HG03575 (cell line): Measurements from ENCODE around the gene ACTL10.
"Not testable (repeated sequence)": the region's sequence is repeated elsewhere in the genome, so short reads cannot be mapped to it uniquely, and the experiment has no call there.

ENCODE experiments used
- ATAC-seq: cut with Tn5 transposase; IDR thresholded peaks from one replicate; pipeline ENCODE4 v1.9.1; 2021; ENCODE audit not compliant: unreplicated experiment, insufficient number of reproducible peaks, low FRiP score; ENCODE audit errors: extremely low read depth

The ACTL10 gene

DNA sequence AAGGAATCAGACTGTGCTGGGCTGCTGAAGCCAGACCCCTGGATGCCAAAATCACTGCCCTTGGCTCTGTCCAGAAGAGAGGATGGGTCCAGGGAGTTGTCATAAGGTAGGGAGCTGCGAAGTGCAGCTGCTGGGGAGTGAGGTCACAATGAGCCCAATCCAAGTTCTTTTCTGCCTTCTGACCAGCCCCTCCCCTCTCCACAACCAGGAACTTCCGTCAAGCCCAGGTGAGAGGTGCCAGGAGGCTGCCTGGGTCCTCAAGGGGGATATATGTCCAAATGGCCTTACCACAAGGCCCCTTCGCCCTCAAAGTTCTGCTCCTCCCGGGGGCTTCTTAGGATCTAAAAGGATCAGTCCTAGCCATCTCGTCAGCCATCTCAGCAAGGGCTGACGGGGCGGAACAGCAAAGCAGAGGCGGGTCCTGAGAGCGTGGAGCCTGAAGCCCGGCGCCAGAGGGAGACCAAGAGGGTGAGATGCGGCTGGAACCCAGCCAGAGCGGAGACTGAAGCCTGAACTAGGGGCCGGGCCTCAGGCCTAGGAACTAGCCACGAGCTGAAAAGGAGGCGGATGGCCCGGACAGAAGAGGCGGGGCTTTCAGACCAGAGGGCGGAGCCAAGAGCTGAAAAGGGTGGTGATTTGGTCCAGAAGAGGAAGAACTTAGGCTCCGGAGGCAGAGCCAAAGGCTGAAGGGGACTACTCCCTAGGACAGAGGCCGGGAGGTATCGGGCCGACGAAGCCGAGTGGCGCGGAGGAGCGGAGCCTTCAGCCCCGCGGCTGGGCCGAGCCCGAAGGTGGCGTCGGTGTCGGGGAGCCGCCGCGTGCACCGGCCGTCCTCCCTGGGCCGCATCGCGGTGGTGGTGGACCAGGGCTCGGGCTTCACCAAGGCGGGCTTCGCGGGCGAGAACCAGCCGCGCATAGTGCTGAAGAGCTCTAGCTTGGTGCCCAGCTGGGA lies at the start of gene ACTL10:
Gene ACTL10, plus strand, starts transcription at position 651 of the 952 bp plus-strand sequence. CDS start 555 bp downstream, outside the sequence.
- ATAC-seq: peak; percentile 43

- no peak for ATAC-seq
Measured at GRCh38 chr20:33621717-33622400, 44.9 kb upstream of the ACTL10 start.

DNA sequence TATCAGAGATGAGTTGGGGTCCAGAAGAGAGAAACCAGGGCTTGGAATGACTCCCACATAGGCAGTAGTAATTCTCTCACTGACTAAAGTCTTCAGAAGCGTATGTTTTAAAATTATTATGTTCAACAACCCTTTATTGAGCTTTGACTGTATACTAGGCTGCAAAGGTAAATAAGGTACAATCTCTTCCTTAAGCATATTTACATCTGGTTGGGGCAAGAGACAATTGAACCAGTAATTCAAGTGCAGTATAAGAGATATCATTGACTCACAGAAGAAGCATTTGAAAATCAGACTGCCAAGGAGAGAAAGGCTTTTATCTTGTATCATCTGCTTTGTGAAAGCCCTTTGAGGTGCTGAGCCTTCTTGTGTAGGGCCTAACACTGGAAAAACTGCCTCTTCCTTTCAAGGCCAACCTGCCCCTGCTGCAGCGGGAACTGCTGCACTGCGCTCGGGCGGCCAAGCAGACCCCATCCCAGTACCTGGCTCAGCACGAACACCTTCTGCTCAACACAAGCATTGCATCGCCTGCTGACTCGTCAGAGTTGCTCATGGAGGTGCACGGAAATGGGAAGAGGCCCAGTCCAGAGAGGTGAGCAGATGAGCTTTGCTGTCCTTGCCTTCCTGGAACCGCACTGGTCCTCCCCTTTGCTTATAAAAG lies 43.9 kb upstream of the ACTL10 start:
- no peak for ATAC-seq

- ATAC-seq: no peak
Measured at GRCh38 chr20:33624399-33624798, 42.3 kb upstream of the ACTL10 start.

DNA sequence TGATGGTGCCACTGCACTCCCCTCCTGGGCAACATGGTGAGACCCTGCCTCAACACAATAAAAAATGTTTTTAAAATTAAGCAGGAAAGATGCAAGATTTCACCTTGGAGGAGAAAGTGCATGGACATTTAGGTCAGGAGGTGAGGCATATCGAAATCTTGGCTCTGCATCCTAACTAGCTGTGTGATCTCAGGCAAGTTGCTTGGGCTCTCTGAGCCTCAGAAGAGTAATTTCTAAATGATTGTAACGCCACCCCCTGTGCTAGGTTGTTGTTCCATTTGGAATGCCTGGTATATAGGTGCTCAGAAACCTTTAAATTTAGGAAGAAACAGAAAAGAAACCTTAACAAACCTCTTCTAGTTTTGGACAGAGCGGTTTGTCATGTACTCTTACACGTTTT lies 40.6 kb upstream of the ACTL10 start:
- no peak for ATAC-seq

DNA sequence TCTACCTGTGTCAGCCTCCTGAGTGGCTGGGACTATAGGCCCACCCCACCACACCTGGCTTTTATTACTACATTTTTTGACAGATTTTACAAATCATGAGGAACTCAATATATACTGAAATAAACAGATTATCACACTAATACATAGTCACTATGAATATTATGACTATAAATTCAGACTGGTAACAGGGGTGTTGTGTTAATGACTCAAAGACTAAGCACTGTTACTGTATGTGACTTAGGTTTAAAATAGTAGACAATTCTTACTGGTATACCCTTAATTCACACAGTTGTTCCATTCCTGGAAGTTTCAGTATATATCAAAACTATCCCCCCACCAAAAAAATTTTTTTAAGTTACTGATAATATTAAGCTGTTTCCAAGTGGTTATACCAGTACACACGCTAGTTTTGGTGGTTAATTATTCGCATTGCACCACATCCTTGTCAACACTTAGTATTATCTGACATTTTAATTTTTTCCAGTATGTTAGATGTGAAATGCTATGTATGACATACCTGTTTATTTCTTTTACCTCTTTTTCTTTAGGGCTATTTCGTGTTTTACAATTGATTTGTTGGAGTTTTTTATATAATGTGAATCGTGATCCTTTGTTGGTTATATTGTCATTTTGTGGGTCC lies 39.0 kb upstream of the ACTL10 start:
- no peak for ATAC-seq

DNA sequence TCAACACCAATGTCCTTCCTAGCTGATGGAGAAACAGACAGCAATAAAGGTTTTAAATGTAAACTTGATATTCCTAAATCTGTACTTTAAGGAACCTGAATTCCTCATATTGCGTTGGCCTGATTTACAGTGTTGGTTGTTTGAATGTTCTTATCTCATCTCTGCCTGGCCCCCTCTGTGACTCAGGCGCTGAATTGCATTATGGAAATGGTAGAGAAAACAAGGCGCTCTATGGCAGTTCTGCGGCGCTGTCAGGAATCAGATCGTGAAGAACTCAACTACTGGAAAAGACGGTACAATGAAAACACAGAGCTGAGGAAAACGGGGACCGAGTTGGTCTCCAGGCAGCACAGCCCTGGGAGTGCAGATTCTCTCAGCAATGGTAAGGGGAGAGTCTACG lies 37.2 kb upstream of the ACTL10 start:
- no peak for ATAC-seq

GRCh38 chr20:33629979-33630378 lies 36.8 kb upstream of the ACTL10 start:
- ATAC-seq: no peak

DNA sequence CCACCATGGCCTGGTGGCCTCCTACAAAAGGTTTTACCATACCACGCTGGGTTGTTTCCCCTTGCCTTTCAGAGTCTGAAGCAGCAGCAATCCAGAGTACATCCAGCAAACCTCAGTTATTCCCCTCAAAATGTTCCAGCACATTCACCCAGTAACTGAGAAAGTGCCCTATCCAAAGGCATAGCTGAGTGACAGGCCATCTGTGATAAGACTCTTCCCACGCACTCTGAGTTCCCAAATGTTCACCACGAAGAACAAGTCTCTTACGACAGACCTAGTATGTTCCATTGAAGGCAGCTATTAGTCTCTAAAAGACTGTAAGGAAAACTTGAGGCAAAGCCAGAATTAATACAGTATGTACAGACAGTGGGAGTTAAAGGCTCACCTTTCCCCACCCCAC lies 36.2 kb upstream of the ACTL10 start:
- ATAC-seq: no peak

DNA sequence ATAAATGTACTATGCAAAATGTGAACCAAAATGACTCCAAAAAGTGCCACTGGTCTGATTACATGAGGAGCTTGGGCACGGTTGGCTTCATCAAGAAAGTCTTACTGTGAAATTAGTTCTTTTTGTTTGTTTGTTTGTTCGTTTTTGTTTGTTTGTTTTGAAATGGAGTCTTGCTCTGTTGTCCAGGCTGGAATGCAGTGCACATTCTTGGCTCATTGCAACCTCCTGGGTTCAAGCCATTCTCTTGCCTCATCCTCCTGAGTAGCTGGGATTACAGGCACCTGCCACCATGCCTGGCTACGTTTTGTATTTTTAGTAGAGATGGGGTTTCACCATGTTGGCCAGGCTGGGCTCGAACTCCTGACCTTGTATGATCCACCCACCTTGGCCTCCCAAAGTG lies 34.8 kb upstream of the ACTL10 start:
- not testable (repeated sequence) for ATAC-seq

- no peak for ATAC-seq
Measured at GRCh38 chr20:33635341-33635740, 31.4 kb upstream of the ACTL10 start.

DNA sequence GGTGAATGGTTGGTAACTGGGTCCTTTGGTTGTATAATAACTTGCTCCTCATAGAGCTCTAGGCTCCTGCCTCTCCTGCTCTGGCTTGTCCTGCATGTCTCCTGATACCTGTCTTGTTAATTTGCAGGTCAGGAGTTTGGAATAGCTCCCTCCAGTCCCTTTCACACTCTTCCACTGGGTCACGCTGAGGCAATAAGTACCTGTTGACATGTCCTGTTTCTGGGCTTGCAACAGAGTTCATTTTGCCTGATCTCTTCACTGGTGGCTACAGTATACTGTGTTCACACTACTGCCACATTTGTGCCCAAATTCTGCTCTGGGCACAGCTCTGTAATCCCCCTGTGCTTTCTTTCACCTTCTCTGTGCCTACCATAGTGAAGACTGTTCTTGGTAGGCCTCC lies 30.0 kb upstream of the ACTL10 start:
- ATAC-seq: no peak

- ATAC-seq: no peak
Measured at GRCh38 chr20:33640287-33640686, 26.5 kb upstream of the ACTL10 start.

DNA sequence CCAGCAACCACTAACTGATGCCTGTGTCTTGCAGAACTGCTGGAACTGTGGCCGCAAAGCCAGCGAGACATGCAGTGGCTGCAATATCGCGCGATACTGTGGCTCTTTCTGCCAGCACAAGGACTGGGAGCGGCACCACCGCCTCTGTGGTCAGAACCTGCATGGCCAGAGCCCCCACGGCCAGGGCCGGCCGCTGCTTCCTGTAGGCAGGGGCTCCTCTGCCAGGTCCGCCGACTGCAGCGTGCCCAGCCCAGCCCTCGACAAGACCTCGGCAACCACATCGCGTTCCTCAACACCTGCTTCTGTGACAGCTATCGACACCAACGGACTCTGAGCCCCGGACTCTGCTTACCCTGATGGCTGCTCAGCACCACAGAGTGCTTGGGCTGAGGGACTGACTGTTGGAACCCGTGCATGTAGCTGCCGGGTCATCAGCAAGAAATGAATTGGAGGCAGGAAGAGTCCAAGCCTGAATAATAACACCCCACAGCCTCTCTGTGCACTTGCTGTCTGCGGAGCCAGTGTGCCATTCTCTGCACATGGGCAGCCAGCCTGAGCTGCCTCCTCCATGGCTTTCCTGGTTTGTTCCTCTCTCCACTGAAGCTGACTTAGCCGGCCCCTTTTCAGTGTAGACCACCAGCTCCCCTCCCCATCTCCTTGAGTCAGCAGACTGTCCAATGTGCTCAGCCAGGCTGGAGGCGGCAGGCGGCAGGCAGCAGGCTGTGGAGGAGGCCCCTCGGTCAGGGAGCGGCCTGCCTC lies 22.3 kb upstream of the ACTL10 start:
- no peak for ATAC-seq

DNA sequence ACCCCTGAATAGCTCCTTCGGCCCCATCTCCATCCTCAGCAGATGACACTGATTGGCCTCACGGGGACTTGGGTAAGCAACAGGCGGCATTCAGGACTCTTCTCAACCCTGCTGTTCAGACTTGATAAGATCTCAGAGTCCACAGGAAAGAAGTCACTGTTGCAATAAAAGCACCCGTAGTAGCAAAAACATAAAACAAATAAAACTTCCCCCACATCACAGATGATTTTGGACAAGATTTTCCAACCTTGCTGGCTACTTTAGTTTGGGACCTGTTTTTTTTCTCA lies 21.7 kb upstream of the ACTL10 start:
- no peak for ATAC-seq

- no peak for ATAC-seq
Measured at GRCh38 chr20:33645396-33645795, 21.3 kb upstream of the ACTL10 start.

DNA sequence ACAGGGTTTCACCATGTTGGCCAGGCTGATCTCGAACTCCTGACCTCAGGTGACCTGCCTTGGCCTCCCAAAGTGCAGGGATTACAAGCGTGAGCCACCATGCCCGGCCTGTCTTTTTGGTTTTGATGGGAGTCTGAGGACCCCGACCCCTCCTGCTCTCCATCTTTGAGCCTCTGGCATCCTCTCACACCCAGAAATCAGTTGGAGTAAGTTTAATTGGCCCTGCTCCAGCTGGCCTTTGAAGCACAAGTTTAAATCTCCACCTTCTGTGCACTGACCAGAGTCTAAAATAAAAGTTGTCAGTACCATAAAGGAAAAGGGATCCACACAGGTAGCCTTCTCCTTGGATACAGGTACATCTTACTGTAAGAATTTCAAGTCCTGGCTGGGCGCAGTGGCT lies 20.6 kb upstream of the ACTL10 start:
- no peak for ATAC-seq

DNA sequence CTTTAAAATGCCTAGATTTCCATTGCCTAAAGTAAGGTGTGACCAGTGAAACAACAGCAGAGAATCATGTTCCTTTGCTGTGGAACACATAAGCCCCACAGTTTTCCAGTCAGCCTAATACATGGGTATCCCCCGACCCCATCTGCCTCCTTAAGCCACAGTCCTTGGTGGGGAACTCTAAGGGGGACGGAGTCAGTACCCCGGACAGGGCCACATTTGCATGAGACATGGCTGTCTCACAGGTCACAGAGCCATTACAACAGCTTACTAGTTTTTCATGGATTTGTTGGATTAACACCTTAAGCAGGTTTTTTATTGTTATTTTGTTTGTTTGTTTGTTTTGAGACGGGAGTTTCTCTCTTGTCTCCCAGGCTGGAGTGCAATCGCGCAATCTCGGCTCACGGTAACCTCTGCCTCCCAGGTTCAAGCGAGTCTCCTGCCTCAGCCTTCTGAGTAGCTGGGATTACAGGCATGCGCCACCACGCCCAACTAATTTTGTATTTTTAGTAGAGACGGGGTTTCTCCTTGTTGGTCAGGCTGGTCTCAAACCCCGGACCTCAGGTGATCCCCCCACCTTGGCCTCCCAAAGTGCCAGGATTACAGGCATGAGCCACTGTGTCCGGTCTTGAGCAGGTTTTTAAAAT lies 19.7 kb upstream of the ACTL10 start:
- not testable (repeated sequence) for ATAC-seq
